GM21447 (cell line): Measurements from ENCODE around the gene CCDC191.

ENCODE experiments used
- ATAC-seq: cut with Tn5 transposase; IDR thresholded peaks from one replicate; pipeline ENCODE4 v1.9.1; 2021; ENCODE audit not compliant: unreplicated experiment

CCDC191 gene

DNA sequence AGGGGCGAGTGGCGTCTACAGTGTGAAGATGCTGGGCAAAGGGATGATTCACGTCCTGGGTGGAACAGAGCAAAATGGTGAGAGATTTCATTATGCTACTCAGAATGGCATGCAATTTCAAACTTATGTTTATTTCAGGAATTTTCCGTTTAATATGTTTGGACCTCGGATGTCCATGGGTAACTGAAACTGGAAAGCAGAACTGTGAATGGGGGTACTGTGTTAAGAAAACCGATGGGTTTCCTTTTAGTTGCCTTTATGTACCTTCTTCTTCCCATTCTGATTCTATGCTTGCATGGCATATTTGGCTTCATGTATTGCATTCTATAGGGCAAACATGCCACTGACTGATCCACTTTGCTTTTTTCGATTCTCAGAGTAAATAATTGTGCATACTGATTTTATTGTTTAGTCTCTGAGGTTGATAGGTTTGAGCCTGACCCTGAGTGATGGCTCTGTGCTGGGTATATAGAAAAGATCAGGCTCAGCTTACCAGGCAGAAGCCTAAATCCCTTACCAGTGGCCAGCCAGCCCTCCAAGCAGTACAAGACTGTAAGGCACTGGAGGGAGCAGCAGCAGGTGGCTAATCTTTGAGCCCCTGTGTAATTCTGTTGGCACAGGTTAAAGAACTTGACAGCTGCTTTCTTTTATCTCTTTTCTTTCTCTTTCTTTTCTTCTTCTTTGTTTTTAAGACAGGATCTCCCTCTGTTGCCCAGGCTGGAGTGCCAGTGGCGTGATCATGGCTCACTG is 4.8 kb upstream of the CCDC191 start:
- ATAC-seq = no peak

DNA sequence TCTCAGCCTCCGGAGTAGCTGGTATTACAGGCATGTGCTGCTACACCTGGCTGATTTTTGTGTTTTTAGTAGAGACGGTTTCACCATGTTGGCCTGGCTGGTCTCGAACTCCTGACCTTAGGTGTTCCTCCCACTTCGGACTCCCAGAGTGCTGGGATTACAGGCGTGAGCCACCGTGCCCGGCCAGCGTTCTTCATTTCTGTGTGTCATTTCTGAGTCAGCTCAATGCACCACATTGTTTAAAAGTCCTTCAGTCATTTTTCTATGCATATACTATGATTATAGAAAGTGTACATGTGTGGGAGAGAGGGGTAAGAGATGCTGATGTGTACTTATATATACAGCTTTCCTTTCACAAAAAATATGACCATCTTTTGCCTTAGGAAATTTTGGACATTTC is 2.3 kb upstream of the CCDC191 start:
- no peak for ATAC-seq

DNA sequence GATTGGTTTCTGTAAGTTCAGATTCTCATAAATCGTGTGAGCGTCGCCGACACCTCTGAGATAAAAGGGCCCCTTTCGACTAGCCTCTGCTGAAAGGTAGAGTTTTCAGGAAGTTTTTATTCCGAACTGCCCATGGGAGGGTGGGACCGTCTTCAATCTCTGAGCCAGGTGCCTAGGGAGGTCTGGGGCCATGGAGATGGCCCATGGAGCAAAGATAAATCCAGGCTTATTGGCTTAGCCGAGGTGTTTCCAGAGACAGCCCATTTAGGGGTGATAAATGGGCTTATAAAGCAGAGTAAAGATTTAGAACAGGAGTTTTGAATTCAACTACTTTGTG is 653 bp upstream of the CCDC191 start:
- ATAC-seq = peak; percentile 6

DNA sequence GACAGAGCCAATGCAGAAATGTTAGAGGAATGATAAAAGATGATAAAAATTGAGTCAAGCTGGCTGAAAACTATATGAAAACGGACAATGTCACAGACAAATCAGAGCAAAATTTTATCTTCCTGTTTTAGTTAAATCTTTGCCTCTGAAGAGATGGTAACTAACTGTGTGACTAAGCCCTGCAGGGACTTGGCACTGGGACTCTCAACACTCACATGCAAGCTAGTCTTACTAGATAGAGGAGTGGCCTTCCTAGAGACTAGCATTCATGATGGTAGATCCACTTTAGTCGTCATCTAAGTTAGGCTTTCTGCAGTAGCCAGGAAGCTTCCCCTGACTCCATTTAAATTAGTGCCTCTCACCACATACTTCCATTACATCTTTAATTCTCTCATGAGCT is 4.1 kb downstream of the CCDC191 start:
- no peak for ATAC-seq

DNA sequence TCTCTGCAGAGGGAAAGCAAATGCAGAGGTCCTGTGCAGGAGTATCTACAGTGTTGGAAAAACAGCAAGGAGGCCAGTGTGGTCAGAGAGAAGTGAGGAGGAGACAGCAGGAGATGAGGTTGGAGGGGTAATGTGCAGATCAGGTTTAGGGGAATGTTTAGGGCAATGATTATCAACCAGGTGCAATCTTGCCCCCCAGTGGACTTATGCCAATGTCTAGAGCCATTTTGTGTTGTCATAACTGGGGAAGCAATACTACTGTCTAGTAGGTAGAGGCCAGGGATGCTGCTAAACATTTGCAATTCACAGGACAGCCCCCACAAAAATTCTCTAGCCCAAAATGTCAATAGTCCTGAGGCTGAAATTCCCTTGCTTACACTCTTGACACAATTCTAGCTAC is 13.1 kb downstream of the CCDC191 start:
- no peak for ATAC-seq

DNA sequence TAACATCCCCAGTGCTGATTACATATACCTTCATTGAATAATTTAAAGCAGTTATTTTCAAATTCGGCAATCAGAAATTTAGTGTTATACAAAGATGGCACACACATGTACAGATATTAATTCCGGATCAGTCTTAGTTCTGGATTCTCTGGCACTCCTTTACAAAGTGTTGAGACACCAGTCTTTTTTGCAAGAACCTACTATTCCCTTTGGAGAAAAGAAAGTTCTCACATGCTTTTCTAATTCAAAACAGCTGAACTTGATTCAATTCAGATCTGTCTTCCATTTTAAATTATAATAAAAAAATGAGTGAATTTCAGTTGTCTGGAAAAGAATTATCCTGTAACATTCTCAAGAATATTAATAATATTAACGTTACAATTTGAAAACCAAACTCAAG is 20.4 kb downstream of the CCDC191 start:
- ATAC-seq = no peak

DNA sequence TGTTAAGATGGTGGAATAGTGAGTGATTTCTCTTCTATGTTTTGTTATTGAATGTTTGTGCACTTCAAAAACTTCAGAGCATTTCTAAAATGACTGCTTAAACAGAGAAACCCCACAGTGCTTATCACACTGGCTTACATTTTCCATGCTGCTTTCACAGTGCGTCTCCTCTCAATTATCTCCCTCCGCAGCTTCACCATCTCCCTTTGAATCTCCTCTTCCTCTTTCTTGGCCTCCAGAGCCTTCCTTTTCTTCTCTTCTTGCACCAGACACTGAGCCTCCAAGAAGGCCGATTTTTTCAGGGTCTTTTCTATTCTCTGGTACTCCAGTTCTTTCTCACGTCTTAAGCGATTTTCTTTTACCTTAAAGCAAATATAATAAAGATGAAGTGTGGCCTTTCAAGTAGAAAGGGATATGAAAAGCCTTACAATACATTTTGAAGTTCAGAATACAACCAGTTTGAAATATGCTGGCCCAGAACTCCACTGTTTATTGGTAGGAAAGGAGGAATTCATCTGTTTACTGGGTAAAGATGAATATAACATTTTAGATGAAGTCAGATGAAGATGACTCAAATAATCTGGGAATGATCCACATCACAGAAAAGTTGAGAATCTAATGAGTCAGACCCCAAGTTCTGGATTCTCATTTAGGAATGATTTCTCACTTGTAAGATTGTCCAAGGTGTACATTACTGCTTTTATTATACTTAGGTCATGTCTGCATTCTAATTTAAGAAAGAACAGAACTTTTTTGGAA is 21.4 kb downstream of the CCDC191 start:
- ATAC-seq = no peak

DNA sequence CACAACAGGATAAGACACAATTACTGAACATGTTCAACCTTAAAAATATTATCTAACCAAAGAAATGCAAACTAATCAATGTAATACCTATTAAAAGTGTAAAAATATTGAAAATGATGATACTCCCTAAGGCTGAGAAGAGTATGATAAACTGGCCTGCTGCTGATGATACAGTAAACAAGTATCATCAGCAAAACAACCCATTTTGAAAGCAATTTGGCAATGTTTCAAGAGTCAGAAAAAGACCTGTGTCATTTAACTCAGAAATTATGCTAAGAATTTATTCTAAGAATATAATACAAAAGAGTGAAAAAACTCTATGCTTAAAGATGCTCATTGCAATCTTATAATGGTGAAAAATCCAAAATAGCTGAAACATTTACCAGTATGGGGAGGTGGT is 22.1 kb downstream of the CCDC191 start:
- ATAC-seq = no peak

DNA sequence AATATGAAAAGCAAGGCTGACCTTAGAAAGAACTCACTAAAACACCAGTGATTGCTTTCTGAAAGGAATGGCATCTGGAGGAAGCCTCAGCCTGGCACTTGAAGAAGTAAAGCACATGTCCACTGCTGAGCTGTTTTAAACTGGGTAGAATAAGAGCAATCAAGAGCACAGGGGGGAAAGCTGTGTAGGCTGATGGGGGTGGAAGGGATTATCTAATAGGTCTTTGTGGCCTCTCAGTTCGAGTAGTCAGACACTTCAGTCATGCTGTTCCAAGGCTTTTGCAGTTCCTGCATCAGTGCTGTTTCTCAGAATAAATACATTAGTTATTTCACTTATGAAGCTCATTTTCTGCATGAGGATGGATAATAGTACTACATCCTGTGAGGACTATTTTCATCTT is 22.6 kb downstream of the CCDC191 start:
- ATAC-seq = no peak

DNA sequence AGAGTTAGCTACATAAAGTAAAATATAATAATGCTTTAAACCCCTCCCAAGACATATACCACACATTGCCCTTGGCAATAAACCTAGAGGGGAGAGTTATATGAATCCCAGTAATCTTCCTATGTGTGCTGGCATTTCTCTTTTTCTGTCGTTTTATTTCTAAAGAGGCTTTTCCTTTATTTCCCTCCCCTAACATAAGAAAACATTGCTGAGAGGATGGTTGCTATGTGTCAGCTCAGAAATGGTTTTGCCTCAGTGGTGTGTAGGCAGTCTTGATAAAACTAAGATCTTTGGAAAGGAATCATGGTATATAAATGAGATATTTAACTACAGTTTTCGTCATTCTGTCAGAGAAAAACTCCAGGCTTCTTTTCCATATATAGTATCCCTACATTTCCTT is 30.0 kb downstream of the CCDC191 start:
- no peak for ATAC-seq

DNA sequence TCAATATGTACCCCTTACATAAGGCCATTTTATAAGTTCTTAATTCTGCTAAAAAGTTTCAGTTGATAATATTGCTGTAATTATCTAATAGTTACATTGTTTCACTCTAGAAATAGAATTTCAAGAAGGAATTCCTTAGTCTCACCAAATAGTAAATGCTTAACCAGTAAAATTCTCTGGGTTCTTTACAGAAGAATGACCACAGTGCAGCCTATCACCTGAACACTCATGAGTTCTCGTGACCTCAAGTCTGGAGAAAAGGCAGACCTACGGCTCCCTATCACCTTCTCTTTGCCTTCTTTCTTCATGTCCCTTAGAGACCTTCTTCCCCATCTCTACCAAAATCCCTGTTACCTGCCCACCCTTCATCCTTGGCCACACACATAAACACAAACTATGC is 30.9 kb downstream of the CCDC191 start:
- ATAC-seq = no peak

DNA sequence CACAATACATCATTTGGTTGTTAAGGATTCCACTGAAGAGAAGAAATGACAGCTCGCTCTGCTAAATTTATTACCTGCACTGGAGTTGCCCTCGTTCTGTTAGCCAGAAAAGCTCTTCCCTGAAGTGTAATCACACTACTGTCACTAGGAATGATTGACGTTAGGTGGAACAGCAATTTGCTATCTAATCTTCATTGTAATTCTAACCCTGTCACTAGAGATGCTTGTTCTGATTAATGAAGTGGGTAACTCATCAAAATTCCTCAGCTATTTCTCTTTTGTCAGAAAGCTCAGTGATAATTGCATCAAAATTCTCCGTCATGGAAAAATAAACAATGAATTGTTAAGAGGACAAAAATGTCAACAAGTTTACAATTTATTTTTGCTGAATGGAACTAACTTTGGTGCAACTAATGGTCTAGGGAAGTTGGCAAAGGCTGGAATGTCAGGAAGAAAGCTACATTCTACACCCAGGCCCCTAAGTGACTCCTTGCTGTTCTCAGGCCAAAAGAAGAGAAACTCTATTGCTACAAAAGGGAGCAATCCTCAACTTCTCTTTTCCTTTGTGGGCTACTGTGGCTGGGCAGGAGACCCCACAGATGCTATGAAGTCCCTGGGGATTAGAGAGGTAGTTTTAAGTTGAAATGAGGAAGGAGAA is 34.1 kb downstream of the CCDC191 start:
- no peak for ATAC-seq

DNA sequence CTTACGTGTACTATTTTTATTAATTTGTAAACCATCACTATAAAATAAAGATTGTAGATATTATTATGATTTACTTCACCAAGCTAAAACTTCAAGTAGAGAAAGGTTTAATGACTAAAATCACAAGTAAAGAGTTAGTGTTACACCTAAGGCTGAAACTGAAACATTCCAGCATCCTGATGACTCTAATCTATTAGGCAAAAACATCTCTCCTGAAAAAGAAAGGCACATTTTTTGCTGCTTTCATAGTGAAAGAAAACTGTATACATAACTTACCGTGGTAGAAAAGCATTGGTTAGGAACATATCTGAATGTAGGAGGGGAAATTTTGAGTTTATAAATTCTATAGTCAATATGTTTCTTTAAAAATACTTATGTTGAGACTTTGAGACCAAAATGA is 35.4 kb downstream of the CCDC191 start:
- ATAC-seq = no peak

DNA sequence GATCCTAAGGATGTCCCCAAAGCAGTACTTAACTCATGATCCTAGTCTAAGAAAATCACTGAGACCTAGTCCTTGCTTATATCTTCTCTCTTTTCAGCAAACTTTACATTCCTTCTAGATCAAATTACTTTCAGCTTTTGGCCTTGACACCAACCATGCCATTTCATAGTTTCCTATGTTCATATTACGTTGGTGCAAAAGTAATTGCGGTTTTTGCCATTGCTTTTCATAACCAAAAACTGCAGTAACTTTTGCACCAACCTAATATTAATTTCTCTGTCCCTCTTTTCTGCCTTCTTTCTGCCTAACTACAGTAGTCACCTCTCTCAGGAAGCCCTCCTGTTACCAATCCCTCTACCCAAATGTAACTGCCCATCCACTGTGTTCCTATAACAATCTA is 36.8 kb downstream of the CCDC191 start:
- ATAC-seq = no peak

DNA sequence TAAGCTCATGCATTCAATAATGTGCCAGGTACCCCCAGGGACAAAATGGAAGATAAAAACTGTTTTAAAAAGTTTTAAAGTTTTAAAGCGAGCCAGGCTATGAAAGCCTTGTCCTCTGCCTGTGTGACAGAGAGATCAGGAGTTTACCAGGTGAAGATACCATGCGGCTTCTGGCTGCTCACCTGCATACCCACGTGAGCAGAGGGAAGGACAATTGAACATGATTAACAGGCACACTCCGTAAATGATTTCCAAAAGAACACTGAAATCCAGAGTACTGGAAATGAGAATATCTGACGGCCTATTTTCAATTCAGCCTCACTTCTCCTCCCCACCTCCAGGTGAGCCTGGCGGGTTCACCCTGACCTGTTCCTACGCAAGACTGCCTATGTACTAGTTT is 42.1 kb downstream of the CCDC191 start:
- ATAC-seq = no peak

DNA sequence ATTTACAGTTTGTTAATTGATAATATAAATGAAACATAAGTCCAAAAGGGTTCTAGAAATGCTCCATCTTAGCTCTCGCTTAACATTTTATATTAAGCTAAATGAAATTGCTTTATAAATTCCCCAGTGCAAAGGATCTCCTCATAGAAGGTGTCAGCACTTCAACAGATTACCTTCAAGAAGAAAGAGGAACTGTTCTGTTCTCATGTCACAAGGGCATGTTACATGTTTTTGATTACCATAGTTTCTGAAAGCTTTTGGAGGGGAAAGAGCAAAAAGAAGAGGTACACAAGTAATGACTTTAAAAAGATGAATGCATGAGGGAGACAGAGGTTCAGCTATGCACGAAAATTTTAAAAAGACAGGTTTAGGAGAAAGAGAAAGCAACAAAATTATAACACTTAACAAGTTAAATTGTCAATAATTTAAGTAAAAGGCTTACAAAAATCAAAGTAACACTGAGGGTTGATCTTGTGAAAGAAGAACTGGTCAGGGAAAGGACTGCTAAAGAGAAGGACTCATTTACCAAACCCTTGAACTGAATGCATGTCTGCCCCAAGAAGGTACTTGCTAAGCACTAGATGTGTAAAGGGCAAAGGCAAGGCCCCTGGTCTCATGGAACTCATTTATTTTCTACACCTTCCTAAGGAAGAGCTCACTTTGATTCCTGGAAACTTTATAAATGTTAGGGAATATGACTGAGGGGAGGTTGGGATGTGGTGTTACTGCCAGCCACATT is 45.1 kb downstream of the CCDC191 start:
- ATAC-seq = no peak

DNA sequence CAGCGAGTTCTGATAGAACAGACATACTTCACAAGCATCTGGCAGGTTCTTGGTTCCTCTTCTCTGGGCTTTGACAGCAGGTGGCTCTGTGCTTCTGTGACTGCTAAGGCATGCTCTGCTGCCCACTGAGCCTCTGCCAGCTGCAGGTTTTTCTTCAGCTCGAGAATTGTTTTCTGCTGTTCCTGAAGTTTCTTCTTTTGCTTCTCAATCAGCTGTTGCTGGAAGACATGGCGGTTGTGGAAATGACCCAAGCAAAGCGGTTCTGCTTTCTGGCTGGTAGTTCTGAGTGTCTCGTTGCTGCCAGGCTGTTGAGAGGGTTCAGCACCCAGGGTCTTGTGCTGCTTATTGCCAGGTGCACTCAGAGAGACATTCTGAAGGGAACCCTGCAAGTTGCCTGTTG is 50.8 kb downstream of the CCDC191 start:
- peak; percentile 87 for ATAC-seq

DNA sequence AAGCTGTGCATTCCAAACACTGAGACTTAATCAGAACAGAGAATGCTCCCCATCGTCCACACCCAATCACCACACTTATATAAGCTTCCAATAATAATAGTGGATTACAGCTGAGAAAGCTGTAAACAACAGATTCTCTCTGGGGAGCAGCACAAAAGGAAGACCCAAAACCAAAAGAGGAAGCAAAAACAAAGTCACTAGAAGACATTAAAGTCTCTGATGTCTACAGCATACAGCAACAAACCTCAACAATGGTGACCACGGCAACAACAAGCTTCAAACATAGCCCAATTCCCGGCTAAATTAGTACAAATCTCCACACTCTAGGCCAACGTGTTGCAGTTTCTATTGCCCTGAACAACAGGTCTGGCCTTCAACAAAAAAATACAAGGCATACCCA is 70.8 kb downstream of the CCDC191 start:
- no peak for ATAC-seq

DNA sequence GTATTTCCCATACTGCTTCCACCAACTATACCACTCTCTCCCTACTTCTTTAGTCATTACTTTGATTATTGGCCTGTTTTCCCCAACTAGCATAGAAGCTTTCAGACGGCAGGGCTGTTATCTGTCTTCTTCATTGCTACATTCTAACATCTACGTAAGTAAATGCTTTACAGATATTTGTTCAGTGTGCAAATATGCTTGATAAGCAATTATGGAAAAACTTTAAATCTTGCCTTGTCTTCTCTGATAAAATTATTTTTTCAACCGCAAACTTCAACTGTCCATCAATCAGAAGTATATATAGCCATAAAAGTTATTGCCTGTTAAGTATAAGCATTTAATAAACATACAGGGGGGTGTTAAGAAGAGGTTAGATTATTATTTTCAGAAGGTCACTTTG is 72.8 kb downstream of the CCDC191 start:
- ATAC-seq = no peak

DNA sequence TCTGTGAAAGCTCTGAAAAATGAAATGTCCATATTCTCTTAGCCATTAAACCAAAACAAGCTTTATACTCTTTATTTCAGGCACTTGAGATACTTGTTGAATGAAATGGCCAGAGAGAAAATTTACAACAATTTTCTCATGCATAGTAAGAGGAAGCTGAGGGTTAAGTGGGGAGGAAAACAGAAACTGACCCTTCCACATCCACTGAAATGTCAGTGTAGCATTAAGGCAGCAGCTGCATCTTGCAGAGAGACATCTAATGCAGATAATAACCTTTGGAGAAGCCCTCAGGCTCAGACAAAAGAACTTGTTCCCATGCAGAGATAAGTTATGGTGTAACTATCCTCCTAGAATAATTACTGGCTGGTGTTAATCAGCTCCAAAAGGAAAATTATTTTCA is 74.5 kb downstream of the CCDC191 start:
- no peak for ATAC-seq

DNA sequence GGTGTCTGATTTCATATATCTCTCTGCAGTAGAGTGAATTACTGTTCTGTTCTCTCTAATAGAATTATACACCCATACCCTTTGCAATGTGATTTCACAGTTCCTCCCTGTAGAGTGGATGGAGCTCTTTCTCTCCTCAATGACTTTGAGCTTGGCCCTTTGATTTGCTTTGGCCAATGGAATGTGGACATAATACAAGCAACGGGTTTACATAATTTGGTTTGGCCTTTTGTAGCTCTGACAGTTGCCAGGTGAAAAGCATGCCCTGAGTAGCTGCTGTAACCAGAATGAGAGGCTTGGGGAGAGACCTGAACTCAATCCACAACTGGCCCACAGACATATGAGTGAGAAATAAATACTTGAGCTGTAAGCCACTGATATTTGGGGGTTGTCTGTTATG is 76.4 kb downstream of the CCDC191 start:
- no peak for ATAC-seq

DNA sequence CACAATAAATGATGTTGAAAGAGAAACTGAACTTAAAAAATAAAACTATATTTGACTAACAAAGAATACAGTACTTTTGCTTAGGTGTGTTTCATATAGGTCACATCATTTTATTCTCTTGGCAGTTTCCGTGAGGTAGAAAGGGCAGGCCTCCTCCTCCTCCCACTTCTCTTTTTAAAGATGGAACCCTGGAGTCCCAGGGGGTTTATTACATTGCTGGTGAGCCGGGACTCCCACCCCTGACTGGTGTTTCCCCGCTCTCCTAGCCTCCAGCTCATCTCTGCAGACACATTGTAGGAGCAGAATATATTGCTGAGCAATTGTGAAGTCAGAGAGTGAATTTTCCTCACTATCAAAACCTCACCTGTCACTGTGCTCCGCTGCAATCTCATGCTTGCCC is 78.5 kb downstream of the CCDC191 start:
- ATAC-seq = no peak
